Activated T-cell treated with anti-CD3 and anti-CD28 coated beads, Interleukin-2, amount 50 U/mL, for 1 hour (primary cell): ENCODE measurements around the gene TRHDE.

Source experiments
- DNase-seq: peaks from one replicate; pipeline ENCODE4 v3.0.0-alpha.2; 2020

Gene TRHDE

GRCh38 chr12:72522411-72522810 lies 250.2 kb downstream of the TRHDE start:
- no peak for DNase-seq

- no peak for DNase-seq
These were observed 251.6 kb downstream of the TRHDE start for GRCh38 chr12:72523754-72524153.

DNA sequence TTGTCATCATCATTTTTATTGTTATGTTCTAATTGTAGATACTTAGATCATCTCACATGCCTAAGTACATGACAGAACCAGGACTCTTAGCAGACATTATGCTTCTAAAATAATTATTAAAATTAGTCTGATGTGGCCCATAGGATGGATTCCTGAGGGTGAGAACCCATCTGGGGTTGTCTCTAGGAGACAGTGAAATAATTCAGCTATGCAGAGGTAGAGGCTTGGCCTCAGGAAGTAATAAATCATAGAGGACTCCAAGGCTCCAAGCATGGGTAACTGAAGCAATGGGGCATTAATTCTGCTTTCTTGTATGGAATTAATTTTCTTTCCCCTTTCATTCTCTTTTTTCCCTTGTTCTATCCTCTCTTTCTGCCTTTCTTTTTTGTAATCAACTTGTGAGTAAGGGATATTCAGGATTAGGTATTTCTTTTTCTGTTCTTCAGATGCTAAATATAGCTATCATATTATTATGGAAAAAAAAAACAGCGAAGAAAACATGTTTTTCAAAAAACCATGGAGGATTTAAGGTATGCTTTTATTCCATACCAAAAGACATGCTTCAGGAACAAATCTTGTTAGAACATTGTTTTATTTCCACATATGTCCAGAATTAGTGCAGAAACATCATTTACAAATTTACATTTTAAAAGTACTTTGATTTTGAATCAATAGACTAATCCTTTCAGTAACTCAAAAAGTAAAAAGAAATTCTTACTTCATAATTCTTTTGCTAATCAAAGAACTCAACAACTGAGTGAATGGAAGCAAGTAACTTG lies 263.2 kb downstream of the TRHDE start:
- DNase-seq, result no peak

GRCh38 chr12:72540811-72541210 lies 268.6 kb downstream of the TRHDE start:
- no peak for DNase-seq

DNA sequence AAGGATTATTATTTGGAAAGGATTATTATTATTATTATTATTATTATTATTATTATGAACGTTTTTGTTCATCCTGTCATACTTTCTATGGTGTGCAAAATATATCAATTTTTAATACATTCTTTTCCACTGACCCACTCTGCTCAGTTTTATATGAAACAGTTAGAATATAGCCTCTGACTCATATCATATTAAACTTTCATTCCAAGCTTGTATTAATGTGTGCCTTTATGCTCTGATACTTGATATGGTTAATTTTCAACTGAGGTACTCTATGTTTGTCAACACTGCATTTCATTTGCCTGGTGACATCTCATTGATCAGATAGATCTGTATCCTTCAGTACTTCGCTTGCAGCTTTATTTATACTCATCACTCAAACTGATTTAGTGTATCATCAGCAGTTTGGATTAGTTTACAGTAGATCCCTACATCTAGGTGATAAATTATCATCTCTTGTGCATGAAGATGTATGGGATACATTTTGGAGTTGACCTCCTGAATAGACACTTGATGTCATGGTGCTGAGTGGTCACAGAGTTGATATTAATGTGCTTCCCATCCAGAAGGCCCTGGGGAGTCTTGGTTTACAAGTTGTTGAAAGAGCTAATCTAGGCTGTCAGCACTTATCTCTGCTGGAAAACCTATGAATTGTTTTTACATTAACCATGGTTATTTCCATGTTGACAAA lies 271.8 kb downstream of the TRHDE start:
- no peak for DNase-seq

GRCh38 chr12:72546106-72546505 lies 273.9 kb downstream of the TRHDE start:
- DNase-seq, result no peak

- no peak for DNase-seq
These were observed 275.4 kb downstream of the TRHDE start for GRCh38 chr12:72547573-72547972.

GRCh38 chr12:72549184-72549583 lies 277.0 kb downstream of the TRHDE start:
- DNase-seq, result no peak

GRCh38 chr12:72560003-72560769 lies 288.0 kb downstream of the TRHDE start:
- no peak for DNase-seq

DNA sequence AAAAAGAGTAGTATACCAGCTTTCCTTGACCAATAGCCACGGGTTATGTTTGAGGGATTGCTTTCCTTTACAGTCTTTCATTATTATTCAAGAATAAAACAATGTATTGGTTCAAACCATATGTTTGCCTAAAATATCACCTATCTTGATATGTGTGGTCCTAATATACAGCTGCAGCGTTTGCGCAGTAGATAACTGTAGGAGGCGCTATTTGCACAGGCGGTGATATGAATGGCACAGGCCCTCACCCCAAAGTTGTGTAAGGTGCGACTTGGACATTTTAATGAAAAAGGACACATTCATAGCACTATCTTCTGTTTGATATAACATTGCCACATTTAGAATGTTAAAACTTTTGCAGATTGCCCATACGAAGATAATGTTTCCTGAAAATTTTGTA lies 298.4 kb downstream of the TRHDE start:
- no peak for DNase-seq

DNA sequence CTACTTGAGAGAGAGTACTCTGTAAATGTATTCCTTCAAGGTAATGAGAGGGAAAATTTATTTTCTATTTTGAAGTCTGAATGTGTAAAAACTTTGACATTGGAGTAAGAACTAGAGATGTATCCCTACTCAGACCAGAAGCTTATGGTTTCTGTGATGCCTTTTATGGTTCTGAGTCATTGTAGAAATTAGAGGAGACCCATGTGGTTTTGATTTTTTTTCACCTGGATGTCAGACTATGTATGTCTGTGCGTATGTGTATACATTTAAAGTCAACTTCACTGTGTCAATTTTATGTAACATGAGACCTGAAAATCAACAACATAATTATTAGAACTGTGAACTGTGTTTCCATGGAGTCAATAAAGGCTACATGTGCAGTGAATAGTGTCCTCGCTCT lies 302.0 kb downstream of the TRHDE start:
- DNase-seq, result no peak

- no peak for DNase-seq
These were observed 306.2 kb downstream of the TRHDE start for GRCh38 chr12:72578327-72578726.

- DNase-seq, result no peak
These were observed 314.3 kb downstream of the TRHDE start for GRCh38 chr12:72586456-72586855.

DNA sequence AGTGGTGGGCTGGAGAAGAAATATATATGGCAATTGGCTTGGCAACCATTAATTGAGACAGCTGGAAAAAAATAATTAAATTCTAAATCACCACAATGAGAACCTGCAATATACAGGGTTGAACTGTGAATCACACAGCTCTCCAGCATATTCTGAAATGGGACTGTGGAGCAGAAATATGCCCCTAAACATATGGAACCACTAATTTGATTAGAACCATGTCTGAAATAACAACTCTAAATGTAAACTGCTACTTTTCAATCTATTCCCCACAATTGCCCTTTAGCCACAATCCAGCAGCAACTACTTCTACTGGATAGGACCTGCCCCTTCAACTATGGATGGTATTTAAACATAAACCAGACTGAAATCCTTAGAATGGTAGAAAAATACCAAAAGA lies 330.4 kb downstream of the TRHDE start:
- no peak for DNase-seq

DNA sequence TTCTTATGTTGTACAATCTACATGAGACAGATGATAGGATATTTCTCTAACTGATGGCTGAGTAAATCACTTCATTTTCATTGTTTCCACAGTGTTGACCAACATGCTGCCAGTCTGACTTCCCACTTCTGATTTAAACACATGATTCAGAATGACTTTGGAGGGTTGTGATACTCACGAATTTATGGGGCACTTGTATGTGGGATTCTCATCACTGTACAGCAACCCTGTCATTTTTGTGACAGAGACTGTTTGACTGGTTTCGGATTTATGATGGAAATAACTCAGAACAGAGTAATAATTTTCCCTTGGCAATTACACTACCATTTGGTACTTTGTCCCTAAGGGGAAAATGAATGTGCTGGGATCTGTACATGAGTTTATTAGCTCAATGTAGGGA lies 333.8 kb downstream of the TRHDE start:
- no peak for DNase-seq

GRCh38 chr12:72610342-72610741 lies 338.2 kb downstream of the TRHDE start:
- DNase-seq, result no peak

DNA sequence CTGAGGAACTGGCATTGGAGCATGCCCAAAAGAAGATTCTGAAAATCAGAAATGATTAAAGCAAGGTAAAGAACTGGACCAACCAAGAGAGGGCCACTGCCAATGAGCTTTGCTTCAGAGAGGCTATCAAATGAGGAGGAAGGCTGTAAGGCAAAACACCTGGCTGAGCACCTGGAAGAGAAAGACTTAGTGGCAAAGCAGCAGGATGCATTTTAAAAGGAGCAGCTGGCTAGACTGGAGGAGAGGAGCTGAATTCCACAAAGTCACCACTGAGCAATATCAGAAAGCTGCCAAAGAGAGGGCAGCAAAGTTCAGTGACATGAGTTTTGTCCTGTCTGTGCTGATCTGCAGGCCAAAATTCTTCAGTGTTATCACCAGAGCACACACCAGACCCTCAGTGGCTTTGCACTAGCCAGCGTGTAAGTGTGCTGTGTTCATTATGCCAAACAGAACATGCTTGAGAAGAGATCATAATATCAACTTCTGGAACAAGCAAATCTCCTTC lies 338.7 kb downstream of the TRHDE start:
- no peak for DNase-seq

- DNase-seq, result no peak
These were observed 340.0 kb downstream of the TRHDE start for GRCh38 chr12:72612171-72612570.

- no peak for DNase-seq
These were observed 346.6 kb downstream of the TRHDE start for GRCh38 chr12:72618764-72619163.

DNA sequence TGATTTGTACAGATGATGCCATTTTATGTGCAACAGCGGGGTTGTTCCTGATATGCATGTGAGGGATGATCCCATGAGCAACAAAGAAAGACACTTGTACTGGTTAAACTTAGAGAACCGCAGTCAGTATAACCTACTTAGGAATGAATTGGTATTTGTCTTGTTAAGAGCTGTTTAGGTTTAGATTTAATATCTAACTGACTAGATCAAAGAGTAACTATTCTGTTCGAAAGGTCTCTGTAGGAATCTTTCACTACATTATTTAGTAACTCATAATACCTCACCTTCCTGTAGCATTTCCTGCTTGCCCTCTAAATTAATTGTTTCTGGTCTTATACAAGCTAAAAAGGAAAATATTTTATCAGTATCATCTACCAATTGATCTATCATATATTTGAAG lies 350.4 kb downstream of the TRHDE start:
- DNase-seq, result no peak

GRCh38 chr12:72631926-72632685 lies 359.9 kb downstream of the TRHDE start:
- no peak for DNase-seq

DNA sequence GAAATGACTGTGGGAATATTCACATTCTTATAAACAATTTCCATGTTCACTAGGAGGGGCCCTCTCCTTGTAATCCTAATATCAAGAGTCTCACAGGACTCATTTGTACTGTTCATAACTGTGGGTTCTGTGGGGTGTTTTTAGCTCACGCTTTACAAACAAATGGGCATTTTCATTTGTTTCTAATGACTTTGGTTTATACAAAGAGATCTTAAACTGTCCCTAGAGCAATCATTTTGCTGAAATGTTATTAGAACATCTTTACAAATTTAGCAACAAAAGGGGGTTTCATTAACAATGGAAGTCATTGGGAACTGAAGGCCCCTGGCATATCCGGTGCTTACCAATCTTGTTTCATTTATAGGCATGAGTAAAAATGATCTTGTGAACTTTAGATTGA lies 370.5 kb downstream of the TRHDE start:
- DNase-seq, result no peak

DNA sequence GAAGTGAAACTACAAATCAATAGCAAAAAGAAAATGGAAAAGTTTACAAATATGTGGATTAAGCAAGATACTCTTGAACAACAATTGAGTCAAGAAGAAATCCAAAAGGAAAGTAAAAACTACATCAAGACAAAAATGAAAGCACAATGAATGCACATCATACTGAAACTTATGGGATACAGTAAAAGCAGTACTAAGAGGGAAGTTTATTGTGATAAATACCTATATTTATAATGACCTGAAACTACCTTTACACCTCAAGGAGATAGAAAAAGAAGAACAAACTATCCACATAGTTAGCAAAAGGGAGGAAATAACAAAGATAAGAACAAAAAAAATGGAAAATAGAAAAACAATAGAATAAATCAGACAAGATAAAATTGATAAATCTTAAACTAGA lies 375.0 kb downstream of the TRHDE start:
- no peak for DNase-seq
